Measurements from ENCODE around the gene TTLL12.

TTLL12 gene

DNA sequence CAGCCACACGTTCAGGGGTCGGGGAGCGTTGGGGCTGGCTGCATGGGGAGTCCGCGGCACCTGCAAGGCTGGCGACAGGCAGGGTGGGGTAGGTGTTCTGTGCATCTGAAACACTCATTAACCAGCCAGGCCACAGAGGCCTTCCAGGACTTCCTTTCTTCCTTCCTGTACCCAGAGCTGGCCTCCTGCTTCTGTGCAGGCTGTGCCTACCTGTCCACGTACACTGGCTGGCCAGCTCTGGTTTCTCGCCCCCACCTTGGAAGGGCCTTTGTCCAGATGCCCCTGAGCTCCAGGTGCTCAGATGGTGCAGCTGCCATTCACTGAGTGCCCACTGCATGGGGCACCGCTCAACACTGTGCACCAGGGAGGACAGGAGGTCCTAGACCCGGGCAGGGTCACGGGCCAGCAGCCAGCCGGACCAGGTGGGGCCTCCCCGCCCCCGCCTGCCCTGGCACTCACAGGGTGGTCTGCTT is 15.9 kb downstream of the TTLL12 start:
- no peak for DNase-seq

DNA sequence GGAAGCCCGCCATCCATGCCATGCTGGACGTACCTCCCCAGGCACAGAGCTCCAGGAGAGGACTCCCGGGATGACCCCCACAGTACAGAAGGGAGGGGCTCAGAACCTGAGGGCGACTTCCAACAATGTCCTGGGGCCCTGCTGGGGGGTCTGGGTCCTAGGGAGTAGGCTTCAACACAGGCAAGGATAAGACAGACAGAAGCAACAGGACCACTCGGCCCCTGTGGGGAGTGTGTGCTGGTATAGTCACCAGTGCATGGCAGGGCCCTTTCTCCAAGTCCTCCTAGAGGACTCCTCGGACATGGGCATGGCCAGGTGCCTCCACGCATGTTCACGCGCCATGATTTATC is 16.8 kb downstream of the TTLL12 start:
- DNase-seq = no peak

DNA sequence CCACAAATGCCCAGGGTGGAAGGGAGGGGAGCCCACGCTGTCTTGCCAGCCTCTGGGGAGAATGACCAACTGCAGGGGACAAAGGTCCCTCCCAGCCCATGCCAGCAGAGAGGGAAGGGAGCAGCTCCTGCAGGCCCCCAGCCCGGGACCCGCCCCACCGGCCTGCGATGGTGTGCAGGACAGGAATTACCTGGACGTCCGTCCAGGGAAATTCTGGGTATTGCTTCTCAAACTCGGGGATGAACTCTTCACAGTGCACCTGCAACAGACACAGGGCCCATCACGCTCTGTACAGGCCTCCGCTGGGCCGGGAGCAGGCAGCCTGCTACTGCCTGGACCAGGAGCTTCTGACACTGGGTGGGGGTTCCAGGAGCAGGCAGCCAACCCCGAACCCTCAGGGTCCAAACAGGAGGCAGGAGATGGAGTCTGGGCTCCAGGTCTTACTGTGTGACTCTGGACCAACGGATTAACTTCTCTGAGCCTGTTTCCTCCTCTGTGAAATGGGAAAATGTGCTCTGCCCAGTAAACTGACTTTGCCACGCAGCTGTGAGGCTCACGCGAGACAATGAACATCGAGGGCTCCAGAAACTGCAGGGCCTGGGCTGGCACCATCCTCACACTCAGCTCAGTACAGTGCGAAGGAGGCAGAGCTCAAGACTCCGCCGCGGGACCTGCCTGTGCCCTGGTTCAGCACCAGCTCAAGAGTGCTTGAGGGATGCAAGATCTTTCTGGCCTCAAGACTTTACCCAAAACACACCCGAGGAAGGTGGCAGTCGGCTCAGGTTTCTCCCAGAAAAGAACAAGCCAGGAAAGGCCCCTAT is 17.4 kb downstream of the TTLL12 start:
- DNase-seq = no peak

DNA sequence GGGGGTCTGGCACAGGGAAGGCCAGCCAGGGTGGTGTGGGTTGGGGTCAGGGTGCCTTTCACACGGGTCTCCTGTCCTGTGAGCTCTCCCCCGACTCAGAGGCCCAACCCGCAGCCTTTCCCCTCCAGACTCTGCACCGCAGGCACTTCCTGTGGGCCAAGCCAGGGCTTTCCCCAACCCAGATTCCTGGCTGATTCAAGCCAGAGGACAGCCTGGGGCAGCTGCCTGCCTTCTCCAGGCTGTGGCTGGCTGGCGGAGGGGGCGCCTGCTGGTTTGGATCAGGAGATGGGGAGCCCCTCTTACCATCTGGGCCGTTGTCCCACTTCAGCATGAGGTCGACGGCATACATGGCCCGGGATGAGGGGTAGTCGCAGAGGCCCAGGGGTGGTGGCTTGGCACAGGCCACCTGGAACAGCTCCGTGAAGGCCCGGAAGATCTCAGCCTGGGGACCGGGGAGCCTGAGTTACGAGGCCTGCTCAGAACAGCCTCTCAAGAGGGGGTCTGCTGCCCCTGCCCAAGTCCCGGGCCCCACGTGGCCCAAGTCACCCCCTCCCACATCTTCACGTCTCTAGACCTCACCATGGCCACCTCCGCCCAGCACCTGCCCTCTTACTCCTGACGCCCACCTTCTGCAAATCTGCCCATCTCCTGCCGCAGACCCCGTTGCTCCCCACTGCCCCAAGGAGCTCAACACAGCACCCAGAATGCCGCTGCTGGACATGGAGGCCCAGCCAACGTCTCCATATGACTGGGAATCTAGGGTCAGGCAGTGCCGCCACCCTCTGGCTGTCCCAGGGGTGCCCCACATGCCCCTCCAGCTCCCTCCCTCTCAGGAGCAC is 18.2 kb downstream of the TTLL12 start:
- DNase-seq = no peak

DNA sequence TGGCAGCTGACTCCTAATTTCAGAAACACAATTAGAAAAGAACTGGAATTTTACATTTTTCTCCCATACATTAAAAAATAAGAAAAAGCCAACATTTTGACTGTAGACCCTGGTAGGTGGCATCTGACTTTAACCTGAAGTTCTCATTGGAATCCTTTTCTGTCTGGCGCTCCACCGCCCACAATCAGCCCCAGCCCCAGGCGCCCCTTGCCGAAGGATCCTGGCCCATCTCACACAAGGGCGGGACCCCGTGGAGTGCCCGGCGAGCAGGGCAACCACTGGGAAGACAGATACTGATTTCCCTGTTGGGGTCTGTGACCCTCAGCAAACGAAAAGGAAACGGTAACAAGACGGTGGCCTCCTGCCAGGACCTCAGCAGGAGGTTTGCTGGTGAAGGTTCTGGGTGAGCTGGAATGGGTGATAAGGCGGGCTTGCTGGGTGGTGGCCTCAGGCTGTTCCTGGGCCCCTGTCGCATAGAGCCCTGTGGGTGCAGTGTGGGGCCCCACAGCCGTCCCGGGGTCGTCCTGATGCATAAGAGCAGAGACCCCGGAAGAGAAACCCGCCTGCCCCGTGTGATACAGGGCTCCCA is 19.8 kb downstream of the TTLL12 start:
- no peak for DNase-seq

DNA sequence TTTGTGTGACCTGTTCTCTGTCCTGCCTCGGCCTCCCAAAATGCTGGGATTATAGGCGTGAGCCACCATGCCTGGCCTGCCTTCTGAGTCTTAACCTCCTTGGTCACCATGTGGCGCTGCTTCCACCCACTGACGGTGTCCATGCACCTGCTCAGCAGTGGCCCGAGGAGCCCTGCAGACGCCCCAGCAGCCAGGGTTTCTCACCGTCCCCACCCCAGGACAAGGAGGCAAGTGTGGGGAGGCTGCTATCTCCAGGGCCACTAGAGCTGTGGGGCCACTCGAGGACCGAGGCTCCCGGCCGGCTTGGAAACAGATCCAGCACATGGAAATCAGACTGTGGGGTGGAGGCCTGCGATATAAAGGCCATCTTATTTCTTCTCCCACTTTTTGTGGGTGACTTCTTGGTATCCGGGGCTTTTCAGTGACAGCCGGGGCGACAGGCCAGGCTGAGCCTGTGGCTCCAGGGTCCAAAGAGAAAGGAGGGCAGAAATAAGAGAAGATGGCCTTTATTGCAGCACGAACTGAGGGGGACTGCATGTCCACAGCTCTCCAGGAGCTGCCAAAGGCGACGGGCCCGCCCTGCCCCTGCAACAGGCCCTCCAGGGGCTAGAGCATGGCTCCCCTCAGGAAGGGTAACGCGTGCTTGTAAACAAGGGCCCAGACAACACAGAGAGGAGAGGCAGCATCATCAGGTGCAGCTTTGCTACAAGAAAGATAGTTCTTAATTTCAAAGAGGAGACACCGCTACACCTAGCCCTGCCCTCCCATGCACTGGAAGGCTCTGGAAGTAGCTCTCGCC is 20.6 kb downstream of the TTLL12 start:
- no peak for DNase-seq

DNA sequence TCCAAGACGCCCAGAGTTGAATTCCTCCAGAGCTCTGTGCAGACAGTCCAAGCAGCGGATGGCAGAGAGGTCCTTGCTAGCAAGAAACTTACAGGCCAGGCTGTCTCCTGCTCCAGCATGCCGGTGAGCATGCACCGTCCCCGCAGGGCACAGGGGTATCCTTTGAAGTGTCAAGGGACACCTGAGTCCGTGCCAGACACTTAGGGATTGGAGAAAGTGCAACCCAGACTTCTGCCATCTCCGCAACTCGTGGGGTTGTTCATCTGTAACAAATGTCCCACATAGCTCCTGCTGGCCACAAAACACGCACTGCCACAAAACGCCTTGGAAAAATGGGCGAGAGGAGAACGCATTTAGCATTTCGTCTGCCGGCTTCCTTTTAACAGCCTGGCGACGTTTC is 22.3 kb downstream of the TTLL12 start:
- DNase-seq = no peak

DNA sequence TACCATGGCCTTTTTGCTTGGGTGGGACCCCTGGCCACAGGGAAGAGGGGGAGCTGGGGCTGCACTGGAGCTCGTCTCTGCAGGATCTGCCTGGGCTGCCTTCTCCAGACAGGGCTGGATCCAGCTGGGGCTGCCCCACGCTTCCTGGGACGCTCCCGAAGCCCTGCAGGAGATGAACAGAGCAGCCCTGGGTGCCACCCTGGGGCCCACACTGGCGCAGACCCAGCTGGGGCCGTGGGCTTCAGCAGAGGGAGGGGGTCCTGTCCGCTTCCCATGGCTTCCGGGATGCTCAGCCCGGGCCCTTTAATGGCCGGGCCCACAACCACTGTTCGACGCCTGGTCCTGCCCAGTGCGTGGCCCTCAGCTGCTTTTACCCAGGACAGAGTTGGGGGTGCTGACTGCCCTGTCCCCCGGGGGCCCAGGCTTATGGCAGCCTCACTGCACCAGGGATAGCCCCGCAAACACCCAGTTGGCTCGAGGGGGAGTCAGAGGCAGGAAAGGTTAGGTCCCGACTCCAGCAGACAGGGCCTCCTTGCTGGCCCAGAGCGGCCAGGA is 23.6 kb downstream of the TTLL12 start:
- no peak for DNase-seq

DNA sequence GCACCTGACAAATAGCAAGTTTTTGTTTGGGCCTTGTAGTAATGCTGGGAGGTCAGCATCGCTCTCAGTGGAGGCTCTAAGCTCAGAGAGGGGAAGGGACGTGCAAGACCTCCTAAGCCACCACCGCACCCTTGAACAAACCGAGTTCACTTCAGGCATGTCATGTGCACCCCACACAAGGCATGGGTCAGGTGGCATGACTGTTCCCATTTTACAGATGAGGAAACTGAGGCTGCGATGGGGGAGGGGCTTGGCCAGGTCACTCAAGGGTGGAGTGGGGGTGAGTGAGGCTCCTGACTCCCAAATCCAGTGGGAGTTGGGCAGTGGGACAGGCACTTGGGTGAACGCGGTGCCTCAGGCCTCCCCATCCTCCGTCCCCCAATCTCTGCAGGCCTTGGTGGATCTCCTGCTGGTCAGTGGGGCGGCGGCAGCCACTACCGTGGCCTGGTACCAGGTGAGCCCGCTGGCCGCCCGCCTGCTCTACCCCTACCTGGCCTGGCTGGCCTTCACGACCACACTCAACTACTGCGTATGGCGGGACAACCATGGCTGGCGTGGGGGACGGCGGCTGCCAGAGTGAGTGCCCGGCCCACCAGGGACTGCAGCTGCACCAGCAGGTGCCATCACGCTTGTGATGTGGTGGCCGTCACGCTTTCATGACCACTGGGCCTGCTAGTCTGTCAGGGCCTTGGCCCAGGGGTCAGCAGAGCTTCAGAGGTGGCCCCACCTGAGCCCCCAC is 24.4 kb downstream of the TTLL12 start:
- DNase-seq = no peak

DNA sequence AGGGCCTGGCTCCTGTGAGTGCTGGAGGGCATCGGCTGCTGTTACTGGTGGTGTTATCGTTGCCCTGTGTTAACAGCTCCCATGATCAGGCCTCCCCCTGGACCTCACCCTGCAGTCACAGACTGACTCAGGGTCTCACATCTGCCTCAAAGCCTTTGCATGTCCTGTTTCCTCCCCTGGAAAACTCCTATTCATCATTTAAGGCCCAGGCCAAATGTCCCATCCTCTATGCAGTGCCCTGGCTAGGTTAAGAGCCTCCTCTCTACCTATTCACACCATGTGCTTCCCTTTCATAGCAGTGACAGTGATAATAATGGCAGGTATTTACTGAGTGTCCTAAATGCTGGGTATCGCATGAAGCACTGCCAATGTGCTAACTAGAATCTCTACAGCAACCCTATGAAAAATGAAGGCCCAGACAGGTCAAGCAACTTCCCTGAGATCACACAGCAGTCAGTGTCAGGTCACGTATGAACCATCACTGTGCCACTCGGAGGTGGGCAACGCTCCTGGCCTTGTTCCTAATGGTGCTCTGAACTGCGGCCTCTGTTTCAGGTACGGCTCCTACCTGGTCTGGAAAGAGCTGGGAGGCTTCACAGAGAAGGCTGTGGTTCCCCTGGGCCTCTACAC is 26.3 kb downstream of the TTLL12 start:
- DNase-seq = no peak

DNA sequence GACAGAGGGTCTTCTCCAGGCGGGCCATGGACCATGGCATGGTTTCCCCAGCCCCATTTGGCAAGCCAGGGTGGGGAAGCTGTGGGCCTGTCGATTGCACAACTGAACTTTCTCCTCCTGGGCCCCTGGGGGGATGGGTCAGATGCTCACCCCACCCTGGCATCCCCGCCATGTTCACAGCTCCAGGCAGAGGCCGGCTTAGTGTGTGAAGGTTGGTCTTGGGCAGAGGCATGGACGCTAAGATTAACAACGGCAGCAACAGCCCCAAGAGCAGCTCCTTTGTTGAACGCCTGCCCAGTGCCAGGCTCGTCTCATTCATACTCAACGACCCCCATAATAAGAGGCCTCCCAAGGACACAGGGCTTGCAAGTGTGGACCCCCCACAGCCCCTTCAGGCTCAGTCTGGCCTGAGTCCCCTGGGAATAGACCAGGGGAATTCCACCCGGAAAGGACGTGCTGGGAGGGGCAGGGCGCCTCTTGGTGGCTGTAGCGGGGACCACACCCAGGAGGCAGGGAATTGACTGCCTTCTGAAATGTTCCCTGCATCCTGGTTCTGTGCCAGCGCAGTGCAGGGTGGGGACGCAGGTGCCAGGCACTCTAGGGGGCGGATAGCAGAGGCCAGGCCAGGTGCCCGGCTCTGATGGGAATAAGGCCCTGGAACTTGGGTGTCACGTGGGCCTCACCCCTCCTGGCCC is 27.3 kb downstream of the TTLL12 start:
- DNase-seq = no peak

DNA sequence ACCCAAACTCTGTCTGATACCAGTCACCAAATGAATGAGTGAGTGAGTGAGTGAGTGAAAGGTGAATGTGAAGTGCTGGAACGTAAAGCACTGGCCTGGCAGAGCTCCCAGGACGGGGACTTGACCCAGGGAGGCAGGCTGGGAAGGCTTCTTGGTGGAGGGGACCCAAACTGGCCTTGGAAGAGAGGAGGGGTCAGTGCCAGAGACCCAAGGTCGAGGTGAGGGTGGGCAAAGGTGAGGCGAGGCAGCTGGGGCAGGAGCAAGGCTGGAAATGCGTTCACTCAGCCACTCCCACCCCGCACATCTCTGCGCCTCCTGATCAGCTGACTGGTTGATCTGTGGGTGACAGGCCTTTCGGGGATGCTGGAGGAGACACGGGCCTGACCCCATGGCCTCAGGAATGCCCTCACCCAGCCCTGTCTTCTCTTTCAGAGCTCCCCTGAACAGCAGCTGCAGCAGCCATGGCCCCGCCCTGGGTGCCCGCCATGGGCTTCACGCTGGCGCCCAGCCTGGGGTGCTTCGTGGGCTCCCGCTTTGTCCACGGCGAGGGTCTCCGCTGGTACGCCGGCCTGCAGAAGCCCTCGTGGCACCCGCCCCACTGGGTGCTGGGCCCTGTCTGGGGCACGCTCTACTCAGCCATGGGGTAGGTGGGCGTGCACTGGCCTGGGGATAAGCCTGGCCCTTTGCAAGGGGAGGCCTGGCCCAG is 28.0 kb downstream of the TTLL12 start:
- DNase-seq = no peak

DNA sequence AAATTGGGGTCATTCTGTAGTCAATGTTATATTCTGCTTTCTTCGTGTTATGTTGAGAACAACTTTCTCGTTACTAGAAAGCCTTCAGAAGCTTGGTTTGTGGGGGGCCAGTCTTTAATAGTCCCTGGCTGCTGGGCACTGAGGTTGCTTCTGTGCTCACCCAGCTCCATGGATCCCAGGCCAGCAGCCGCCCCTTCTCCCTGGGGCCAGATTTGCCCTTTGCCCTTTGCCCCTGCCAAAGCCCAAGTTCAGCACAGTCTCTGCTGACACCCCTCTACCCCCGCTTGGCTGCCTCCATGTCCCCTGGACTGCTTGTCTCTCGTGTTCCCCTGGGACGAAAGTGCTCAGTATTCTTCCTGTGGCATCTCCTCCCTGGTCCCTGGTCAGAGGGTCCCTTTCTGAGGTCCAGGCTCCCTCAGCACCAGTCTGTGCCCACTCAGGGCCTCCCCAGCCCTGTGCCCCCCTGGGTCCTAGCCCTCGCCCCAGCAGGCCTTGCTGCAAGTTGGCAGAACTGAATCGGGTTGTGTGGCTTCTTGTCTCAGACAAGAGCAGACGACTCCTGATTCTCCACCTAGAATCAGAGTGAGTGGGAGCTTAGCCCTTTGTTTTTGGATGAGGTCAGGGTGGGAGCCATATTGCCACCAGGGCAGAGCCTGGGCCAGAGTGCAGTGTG is 28.9 kb downstream of the TTLL12 start:
- DNase-seq = no peak

DNA sequence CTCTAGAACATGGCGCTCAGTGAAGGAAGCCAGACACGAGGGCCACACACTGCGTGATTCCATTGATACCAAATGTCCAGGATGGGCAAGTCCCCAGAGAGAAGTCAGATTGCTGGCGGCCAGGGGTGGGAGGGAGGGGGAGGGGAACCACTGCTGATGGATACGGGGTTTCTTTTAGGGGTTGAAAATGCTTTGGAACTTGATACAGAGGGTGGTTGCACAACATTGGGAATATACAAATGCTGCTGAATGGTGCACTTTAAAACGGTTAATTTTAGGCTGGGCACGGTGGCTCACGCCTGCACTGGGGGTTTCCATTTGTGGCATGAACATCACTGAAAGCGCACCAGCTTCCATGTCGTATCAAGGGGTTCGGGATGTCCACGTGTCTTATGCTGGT is 30.5 kb downstream of the TTLL12 start:
- DNase-seq = no peak

DNA sequence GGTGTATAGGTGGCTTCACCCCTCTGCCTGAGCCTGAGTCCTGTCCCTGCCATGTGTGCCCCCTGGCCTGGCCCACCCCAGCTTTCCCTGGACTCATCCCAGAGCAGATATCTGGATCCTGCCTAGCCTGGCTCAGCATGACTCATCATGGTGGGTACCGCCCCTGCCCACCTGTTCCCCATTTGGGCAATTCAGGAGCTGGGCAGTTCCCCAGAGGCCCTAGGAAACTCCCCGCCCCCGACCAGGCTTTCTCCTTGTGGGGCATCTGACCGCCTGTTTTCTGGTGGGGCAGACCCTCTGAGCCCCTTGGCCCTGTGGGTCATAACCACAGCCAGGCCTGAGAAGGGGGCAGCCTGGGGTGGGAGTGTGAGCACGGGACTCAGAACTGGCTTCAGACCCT is 31.1 kb downstream of the TTLL12 start:
- no peak for DNase-seq

DNA sequence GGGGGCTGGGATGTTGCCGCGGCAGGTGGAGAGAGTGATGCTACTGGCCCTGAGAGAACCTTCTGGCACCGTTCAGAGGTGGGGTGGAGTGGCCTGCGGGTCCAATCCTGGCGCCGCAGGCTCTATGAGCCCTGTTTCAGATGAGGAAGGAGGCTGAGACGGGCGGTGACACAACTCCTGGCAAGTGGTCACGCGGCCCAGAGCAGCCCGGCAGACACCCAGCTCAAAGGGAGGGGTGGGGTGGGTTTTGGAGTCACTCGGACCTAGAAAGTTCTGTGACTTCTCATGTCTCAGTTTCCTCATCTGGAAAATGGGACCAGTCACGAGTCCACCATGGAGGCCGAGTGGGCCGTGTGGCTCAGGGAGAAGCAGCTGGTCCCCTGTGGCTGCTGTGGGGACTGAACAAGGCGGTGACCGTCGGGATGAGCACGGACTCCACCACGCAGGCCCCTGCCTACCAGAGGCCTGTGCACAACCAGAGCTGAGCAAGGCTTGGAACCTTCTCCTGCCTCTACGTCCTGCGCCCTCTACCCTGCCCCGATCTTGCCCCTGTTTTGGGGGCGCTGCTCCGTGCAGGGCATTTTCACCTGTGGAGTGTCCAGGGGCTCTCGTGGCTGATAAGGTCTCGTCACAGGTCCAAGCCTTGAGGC is 31.9 kb downstream of the TTLL12 start:
- no peak for DNase-seq

DNA sequence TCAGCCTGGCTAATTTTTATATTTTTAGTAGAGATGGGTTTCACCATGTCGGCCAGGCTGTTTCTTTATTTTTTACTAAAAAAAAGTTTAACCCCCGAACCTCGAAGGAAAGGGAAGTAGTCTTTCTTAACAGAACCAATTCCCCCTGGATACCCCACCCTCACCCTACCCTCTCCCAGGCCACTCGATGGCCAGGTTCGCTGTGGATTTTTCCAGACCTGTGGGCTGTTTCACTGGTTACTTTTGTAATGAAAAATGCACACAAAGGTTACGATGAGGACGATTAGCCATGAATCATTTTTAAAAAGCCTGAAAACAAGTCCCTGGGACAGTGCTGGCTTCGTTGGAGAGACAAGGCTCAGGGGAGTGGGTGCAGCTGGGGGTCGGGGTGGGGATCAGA is 33.0 kb downstream of the TTLL12 start:
- DNase-seq = no peak

DNA sequence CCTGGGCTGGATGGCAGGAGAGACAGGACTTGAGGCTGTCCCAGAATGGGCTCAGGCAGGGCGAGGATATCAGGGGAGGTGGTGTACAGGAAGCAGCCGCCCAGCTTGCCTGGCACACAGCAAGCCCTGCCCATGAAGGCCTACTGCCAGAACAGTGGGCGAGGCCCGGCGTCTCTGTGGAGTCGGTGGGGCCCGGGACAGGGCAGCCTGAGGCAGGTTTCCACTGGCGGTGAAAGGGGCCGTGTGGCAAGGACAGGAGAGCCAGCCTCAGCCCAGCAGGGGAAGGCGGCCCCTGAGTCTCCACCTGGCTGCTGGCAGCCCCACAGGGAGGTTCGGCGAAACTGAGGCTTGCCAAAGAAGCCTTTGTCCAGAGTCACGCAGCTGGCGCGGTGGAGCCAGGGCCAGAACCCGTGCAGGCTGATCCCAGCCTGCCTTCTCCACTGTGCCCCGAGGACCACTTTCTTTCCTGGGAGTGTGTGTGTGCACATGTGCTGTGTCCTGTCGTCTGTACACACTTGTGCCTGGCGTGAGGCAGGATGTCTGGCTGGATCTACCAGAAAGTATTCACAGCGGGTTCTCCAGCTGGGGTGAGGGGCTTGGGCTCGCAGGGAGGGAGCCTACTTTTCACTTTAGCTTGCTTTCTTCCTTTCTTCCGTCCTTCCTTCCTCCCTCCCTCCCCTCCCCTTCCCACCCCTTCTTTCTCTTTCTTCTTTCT is 34.4 kb downstream of the TTLL12 start:
- DNase-seq = no peak

All from NCI-H2029 treated with DMSO at 0.1 percent for 48 hours (cell line).